Fibroblast of skin of scalp (primary cell): Measurements from ENCODE around the gene TCAP.

Experiments
- DNase-seq: peaks from one replicate; pipeline ENCODE4 v3.0.0-alpha.2; 2013

The TCAP gene

GRCh38 chr17:39629494-39629880 lies 35.7 kb upstream of the TCAP start:
- no peak for DNase-seq

DNA sequence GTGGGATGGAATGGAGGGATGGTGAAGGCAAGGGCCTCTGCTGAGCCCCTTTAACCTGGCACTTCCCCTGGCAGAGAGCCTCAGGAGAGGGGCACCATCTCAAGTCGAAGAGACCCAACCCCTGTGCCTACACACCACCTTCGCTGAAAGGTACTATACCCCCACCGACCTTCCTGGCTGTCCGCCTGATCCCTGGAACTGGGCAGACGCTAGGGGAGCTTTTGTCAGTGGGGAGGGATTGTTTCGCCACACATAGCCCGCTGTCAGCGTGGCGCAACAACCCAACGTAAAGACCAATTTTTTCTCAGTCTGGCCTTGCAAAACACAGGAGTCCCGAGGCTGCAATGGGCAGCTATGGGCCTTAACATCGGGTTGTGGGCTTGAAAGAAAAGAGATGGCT lies 35.3 kb upstream of the TCAP start:
- no peak for DNase-seq

DNA sequence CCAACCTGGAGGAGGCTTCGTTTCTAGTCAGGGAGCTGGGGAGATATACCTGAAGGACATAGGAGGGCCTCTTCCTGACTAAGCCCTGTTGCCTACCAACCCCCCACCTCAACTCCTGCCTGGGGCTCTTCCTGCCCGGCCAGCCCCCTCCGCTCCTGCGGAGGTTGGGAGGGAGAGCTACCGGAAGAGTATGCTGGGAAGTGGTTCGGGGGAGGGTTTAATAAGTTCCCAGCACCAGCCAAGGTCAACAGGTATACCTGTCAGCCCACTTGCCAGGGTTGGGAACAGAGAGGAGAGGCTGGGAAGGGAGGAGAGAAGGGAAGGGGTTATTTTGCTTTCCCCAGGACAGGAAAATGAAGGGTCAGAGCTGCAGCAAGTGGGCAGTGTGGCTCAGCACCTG lies 33.7 kb upstream of the TCAP start:
- no peak for DNase-seq

DNA sequence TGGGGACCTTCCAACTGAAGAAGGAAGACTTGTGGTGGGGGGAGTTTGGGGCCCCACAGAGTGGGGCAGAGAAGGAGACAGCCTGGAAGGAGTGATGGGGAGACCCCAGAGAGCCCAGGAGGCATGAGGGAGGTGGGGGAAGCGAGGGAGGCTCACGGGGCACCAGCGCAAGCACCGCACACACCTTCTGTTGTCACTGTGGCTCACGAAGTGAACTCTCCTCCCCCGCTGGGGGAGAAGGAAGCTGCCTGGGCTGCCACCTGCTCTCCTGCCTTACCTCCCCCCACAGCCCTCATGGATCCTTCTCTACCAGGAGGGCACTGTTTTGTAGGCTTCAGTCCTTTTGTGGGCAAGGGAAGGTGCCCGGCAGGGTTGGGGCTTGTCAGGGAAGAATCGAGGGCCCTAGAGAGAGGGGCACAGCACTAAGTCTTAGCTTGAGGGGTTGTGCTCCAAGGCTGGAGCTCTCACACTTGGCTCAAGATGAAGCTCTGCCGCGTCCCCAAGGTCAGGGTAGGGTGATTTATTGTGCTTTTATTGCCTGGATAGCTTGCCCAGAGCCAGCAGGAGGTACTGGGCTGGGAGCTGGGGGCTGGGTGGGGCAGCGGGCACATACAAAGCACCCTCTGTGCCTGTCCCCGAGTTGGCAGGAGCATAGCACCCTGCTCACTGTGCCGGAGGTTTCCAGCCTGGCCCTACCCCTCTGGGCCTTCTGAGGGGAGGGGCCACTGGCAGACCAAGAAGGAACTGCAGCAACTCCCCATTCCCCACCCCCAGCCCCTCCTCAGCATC lies 32.8 kb upstream of the TCAP start:
- no peak for DNase-seq

- DNase-seq, result no peak
These were observed 31.5 kb upstream of the TCAP start for GRCh38 chr17:39633570-39634183.

DNA sequence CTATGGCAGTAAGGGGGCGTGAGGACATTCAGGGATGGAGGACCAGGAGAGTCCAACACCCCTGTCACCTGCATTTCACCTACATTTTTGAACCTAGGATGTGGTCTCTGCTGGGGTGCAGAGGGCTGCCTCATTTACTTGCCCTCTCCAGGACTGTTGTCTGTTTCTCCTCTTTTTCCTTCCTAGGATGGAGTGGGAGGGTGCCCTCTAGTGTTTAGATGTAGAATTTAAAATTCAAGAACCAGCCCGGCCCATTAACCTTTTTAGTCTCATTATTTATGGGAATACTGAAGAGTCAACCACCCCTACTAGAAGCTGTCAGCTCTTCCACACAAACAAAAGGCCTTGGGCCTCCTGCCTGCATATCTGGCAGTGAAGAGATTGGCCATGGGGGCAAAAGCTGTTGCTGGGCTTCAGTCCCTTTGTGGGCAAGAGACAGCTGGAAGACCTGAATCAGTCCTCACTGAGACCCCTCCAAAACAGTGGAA lies 30.7 kb upstream of the TCAP start:
- DNase-seq, result peak; percentile 46

GRCh38 chr17:39635614-39636176 lies 29.5 kb upstream of the TCAP start:
- DNase-seq, result no peak

DNA sequence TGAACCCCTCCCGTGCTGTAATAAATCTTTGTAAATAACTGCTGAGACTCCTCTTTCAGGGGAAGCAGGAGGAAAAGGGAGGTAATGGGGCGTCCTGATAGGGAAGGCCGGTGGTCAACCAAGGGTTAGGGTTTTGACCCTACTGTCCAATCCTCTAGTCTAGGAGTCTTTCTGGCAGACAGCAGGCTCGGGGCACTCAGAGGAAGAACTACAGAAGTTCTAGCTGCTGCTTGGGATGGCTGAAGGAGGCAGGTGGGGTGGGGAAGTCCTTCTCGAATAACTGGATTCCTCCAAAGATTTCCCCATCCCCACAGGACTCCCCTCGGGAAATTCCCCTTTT lies 28.6 kb upstream of the TCAP start:
- DNase-seq, result no peak

GRCh38 chr17:39636927-39637736 lies 28.0 kb upstream of the TCAP start, which contains the start of gene STARD3:
STARD3 (plus strand) TSS chr17:39637144; CDS start chr17:39653532, 16,388 bp downstream.
- DNase-seq, result peak; percentile 86

DNA sequence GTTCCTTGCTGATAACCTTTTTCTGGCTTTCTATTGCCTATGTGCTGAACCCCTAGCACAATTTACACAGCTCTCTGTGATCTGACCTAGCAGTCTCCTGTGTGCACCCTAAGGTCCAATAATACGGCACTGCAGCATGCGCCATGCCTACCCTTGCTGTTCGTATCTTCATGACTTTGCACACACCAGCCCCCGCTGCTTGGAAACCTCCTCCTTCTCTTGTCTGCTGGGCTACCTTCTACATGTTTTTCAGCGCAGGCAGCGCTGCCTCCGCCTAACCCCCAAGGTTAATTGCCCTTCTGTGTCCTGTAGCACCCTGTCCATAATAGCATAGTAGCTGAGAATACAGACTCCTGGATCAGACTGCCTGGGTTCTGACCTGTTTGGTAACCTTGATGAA lies 26.8 kb upstream of the TCAP start:
- no peak for DNase-seq

GRCh38 chr17:39639043-39639442 lies 26.1 kb upstream of the TCAP start:
- no peak for DNase-seq

GRCh38 chr17:39639566-39640458 lies 25.3 kb upstream of the TCAP start:
- no peak for DNase-seq

DNA sequence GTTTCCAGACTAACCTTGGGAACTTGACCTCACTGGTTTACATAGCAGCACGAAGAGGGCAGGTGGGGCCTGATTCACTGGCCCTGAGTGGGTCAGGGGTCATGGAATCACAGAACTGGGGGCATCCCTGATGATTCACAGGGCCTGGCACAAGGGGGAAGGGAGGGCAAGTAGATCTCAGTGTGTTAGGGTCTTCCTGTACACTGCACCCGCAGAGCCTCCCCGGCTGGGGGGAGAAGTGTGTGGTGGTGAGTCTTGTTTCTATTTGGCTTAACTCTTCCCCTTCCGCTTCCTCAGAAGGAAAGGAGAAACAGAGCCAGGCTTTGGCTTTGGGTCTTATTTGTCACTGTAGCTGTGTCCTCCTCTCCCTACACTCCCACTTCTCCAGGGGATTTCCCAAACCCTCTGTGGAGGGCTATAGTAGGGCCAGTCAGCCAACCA lies 24.5 kb upstream of the TCAP start:
- no peak for DNase-seq

- DNase-seq, result no peak
These were observed 24.1 kb upstream of the TCAP start for GRCh38 chr17:39641097-39641496.

- no peak for DNase-seq
These were observed 23.3 kb upstream of the TCAP start for GRCh38 chr17:39641883-39642282.

GRCh38 chr17:39642291-39643074 lies 22.7 kb upstream of the TCAP start:
- DNase-seq, result no peak

DNA sequence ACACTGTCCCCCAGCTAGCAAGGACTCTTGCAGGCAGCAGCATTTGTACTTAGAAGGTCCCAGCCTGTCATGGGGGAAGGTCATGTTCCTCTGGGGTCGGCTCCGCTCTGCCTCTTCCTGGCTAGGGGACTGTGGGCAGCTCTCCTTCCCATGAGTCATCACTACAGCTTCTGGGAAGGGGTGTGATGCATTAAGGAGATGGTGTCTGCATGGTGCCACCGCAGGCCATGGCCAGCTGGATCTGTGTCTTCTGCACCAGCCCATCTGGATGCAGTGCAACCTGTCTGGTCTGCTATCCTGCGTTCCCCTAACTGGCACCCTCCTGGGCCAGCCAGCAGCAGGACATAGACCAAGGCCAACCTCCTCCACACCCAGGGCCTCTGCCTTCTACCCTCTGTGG lies 21.9 kb upstream of the TCAP start:
- peak; percentile 25 for DNase-seq

DNA sequence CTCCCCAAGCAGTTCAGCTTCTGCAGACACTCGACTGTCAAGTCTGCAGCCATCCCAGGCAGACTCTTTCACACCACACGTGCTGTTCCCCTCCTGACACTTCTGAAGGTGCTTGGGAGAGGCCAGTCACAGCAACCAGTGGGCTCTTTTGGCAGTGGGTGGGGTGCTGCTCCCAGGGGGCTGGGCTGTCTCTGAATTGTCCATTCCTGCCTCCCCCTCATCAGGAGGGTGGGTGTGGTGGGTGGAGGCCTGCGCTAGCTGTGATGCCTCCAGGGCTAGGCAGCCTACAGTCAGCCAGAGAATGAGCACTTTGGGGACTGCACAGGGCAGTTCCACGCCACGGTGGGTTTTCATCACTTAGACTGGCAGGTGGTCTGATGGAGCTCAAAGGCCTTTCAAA lies 17.9 kb upstream of the TCAP start:
- no peak for DNase-seq

- DNase-seq, result peak; percentile 61
These were observed 16.4 kb upstream of the TCAP start for GRCh38 chr17:39648616-39649366.

DNA sequence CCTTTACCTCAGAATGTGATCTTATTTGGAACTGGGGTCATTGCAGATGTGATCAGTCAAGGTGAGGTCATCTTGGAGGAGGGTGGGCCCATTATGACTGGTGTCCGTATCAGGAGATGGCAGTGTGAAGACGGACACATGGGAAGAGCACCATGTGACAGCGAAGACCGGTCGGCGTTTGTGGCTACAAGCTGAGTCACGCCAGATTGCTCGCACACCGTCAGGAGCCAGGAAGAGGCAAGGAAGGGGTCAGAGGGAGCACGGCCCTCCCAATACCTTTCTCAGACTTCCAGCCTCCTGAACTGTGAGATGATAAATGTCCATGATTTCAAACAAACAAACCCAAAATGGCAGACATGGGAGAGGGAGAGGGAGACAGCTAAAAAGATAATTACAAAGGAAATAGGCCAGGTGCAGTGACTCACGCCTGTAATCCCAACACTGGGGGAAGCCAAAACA lies 15.0 kb upstream of the TCAP start:
- no peak for DNase-seq
